Fibroblast of pulmonary artery (primary cell): Measurements from ENCODE around the gene CTTNBP2.

Experiments used
- DNase-seq: peaks from one replicate; pipeline ENCODE4 v3.0.0-alpha.2; 2010; ENCODE audit warnings: low read depth
- H3K4me3 ChIP-seq: replicated peaks from 2 replicates; pipeline ENCODE4 v1.5.1; 2011; ENCODE audit warnings: low read depth, mild to moderate bottlenecking, control low read depth, low read length, moderate library complexity
- TF ChIP-seq, protein P1 (sequence below): IDR thresholded peaks from 2 replicates; pipeline ENCODE4 v1.5.1; 2011; ENCODE audit warnings: mild to moderate bottlenecking, control low read depth, low read length, inconsistent platforms; ENCODE audit errors: missing control alignments

Gene CTTNBP2

DNA sequence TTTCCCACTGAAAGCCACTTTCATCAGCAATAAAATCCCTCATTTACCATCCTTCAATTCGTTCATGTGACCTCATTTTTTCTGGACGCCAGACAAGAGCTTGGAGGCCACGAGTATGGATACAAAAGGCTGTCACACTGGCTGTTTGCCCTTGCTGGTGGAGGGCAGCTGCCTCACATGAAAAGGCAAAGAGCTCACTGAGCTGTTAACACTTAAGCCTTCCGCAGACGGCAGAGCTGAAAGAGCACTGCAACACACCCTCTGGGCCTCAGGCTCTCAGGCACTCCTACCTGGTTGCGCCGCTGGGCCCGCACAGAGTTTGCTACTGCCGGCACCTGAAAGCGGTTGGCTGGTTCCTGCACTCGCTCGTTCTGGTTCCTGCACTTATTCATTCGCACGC is 199.9 kb downstream of the CTTNBP2 start:
- DNase-seq = peak; percentile 23
- H3K4me3 ChIP-seq = no peak overlapping the region

DNA sequence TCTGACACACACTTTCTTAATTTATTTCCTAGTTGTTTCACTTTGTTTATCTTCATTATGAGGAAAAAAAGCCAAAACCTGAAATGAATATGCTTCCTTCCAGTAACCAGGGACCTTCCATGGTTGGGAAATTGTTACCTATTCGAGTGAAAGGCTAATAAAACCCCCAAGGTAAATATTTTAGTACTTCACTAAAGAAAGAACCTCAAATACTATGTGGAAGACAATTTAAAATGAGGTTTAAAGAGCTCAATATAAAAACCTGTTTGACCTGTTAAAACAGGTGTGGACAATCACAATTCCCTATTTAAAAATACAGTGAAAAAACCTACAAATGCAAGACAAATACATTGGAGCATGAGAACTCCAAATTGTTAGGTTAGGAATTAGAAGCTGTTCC is 200.8 kb downstream of the CTTNBP2 start:
- no peak for DNase-seq
- TF ChIP-seq, protein P1, sequence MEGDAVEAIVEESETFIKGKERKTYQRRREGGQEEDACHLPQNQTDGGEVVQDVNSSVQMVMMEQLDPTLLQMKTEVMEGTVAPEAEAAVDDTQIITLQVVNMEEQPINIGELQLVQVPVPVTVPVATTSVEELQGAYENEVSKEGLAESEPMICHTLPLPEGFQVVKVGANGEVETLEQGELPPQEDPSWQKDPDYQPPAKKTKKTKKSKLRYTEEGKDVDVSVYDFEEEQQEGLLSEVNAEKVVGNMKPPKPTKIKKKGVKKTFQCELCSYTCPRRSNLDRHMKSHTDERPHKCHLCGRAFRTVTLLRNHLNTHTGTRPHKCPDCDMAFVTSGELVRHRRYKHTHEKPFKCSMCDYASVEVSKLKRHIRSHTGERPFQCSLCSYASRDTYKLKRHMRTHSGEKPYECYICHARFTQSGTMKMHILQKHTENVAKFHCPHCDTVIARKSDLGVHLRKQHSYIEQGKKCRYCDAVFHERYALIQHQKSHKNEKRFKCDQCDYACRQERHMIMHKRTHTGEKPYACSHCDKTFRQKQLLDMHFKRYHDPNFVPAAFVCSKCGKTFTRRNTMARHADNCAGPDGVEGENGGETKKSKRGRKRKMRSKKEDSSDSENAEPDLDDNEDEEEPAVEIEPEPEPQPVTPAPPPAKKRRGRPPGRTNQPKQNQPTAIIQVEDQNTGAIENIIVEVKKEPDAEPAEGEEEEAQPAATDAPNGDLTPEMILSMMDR = no peak

More for the DNA sequence above, 199.9 kb downstream of the CTTNBP2 start:
- TF ChIP-seq, protein P1 = no peak

DNA sequence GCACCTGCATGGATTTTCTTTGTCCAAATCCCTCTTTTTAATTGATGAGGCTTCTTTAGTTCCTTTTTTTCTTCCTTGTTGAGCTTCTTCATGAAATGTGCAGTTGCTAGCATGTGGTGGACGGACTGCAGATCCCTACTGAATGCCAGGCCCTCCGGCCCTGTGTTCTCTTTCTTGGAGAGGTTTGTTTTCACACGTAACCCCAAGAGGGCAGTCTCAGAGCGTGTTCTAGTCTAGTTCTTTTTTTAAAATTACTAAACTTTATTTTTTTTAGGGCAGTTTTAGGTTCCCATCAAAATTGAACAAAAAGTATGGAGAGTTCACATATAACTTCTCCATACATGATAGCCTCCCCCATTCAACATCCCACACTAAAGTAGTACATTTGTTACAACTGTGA is 203.4 kb downstream of the CTTNBP2 start:
- DNase-seq = no peak
- H3K4me3 ChIP-seq = no peak overlapping the region
- TF ChIP-seq, protein P1 = no peak

More for the DNA sequence above, 200.8 kb downstream of the CTTNBP2 start:
- H3K4me3 ChIP-seq = no peak overlapping the region

DNA sequence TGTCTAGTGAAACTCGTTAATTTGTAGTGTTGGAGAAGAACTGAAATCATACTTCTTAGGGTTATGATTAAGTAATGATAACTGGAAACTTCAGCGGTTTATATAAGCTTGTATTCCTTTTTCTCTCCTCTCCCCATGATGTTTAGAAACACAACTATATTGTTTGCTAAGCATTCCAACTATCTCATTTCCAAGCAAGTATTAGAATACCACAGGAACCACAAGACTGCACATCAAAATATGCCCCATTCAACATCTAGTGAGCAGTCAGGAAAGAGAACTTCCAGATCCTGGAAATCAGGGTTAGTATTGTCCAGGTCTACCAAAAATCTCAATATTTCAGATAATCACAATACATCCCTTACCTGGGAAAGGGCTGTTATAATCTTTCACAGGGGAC is 205.8 kb downstream of the CTTNBP2 start:
- peak; percentile 26 for DNase-seq
- H3K4me3 ChIP-seq = no peak overlapping the region
- TF ChIP-seq, protein P1 = no peak

DNA sequence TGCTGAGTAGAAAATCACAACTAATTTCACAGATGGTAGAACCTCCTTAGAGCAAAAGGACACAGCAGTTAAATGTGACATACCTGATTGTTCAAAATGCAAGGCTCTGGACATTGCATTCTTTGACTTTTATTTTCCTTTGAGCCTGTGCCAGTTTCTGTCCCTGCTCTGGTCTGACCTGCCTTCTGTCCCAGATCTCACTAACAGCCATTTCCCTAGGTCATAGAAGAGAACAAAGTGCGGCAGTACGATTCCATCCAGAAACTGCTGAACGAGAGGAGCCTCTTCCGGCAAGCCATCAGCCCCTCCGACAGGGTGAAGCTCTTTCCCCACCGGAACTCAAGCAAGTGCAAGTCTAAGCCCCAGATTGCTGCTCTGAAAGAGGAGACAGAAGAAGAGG is 206.6 kb downstream of the CTTNBP2 start:
- DNase-seq = no peak
- TF ChIP-seq, protein P1 = no peak
- H3K4me3 ChIP-seq = no peak overlapping the region

DNA sequence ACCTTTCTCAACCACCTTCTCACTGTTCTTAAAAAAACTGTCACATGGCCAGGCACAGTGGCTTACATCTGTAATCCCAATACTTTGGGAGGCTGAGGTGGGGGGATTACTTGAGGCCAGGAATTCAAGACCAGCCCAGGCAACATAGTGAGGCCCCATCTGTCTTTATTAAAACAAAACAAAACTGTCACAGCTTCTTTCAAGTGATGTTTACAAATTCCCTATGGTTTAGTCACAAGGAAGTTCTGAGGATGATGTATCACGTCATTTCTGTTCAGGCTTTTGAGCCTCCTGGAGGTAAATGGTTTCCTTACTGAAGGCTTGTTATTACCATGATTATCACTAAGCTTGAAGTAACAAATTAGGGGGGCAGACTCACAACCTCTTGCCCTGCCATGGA is 207.2 kb downstream of the CTTNBP2 start:
- TF ChIP-seq, protein P1 = no peak
- no peak overlapping the region for H3K4me3 ChIP-seq
- DNase-seq = peak; percentile 78

DNA sequence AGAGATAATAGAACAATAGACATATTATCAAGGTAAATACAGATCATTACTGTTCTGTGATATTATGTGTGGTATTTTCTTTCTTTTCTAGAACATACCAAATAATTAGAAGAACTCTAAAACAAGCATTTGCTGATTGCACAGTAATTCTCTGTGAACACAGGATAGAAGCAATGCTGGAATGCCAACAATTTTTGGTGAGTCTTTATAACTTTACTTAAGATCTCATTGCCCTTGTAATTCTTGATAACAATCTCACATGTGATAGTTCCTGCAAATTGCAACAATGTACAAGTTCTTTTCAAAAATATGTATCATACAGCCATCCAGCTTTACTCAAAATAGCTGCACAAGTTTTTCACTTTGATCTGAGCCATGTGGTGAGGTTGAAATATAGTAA is 207.9 kb downstream of the CTTNBP2 start:
- DNase-seq = peak; percentile 31

More for the DNA sequence above, 207.9 kb downstream of the CTTNBP2 start:
- no peak overlapping the region for H3K4me3 ChIP-seq
- TF ChIP-seq, protein P1 = no peak
